Measurements from ENCODE around the gene SNED1.

SNED1 gene

DNA sequence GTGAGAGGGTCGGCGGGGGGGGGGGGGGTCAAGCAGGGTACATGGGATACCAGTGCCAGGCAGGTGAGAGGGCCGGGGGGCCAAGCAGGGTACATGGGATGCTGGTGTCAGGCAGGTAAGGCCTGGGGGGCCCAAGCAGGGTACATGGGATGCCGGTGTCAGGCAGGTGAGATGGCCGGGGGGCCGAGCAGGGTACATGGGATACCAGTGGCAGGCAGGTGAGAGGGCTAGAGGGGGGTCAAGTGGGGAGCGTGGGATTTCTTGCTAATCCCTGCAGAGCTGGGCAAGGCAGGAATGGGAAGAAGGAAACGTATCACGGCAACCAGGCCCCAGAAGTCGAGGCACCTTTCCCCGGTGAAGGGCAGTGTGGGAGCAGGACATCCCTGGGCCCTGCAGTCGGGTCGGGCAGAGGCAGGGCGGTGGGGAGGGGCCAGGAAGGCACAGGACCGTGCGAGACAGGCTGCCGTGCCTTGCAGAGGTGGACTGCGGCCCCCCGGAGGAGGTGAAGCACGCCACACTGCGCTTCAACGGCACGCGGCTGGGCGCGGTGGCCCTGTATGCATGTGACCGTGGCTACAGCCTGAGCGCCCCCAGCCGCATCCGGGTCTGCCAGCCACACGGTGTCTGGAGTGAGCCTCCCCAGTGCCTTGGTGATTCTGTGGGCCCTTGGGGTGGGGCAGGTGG is 54.4 kb downstream of the SNED1 start:
- no peak for DNase-seq
- H3K4ac ChIP-seq (ENCODE audit: low read depth, low read length), result no peak overlapping the region
- H2AK5ac ChIP-seq (ENCODE audit: low read length), result no peak overlapping the region
- H4K5ac ChIP-seq (ENCODE audit: low read length), result no peak overlapping the region
- no peak overlapping the region for H3K18ac ChIP-seq (ENCODE audit: low read length)
- H3K79me1 ChIP-seq (ENCODE audit: low read length), result no peaks in the 10 kb centered on the region
- H2BK15ac ChIP-seq (replicated peaks; ENCODE audit: low read depth), result no peak overlapping the region
- no peak overlapping the region for H3K23ac ChIP-seq (ENCODE audit: low read length)
- H3K4me1 ChIP-seq (ENCODE audit: control insufficient read depth, low read depth, low read length), result no peaks in the 10 kb centered on the region
- no peak overlapping the region for H3K4me2 ChIP-seq (ENCODE audit: low read length)
- no peaks in the 10 kb centered on the region for H3K79me2 ChIP-seq (ENCODE audit: control insufficient read depth, insufficient read depth, low read length)
- H3K9ac ChIP-seq (ENCODE audit: low read length), result no peak overlapping the region
- H3K56ac ChIP-seq (ENCODE audit: low read length), result no peak overlapping the region
- no peak overlapping the region for H2BK5ac ChIP-seq (ENCODE audit: low read length)
- no peak overlapping the region for H3K4me3 ChIP-seq (ENCODE audit: low read length)
- no CpG with 5 or more reads among the region's 31 CpGs for WGBS (ENCODE audit: extremely low coverage, insufficient coverage, low lambda C conversion rate)
- H3K27me3 ChIP-seq (ENCODE audit: insufficient read depth, low read length, poor library complexity), result no peaks in the 10 kb centered on the region
- H2BK120ac ChIP-seq (ENCODE audit: low read depth, low read length), result no peak overlapping the region
- no peak overlapping the region for H4K8ac ChIP-seq (ENCODE audit: low read depth, low read length)
- no peaks in the 10 kb centered on the region for H3K36me3 ChIP-seq (ENCODE audit: control insufficient read depth, insufficient read depth, low read length)
- no peak overlapping the region for H3K27ac ChIP-seq (ENCODE audit: low read depth, low read length)

DNA sequence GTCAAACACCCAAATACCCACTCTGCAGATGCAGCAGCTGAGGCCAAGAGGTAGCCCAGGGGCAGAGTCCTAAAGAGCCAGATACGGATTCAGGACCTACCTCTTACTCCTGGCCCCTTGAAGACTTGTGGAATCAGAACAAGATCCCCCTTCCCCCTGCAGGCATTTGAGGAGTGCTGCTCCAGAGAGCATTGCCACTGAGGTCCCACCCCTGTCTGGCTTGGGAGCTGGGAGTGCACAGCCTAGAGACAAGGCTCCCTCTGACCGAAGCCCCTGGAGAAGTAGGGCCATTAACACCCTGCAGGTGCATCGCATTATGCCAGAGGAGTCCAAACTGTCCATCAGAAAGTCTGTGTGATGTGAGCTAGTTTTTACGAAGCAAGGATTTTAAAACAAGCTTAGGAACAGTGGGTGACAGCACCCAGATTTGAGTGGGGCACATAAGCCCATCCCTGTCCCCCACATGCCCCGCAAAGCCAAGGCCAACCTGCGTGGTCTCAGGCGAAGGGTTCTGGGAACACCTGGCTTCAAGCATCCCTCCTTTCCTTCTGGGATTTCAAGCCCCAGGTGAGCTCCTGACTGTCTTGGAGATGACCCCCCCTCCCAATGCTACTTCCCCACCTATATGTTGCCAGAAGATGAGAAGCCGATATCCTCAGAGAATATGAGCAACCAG is 55.3 kb downstream of the SNED1 start:
- H3K56ac ChIP-seq (ENCODE audit: low read length), result no peak overlapping the region
- H3K4me1 ChIP-seq (ENCODE audit: control insufficient read depth, low read depth, low read length), result no peaks in the 10 kb centered on the region
- H3K27ac ChIP-seq (ENCODE audit: low read depth, low read length), result no peak overlapping the region
- H3K27me3 ChIP-seq (ENCODE audit: insufficient read depth, low read length, poor library complexity), result no peaks in the 10 kb centered on the region
- no peak overlapping the region for H3K4me3 ChIP-seq (ENCODE audit: low read length)
- H2BK15ac ChIP-seq (replicated peaks; ENCODE audit: low read depth), result no peak overlapping the region
- no peaks in the 10 kb centered on the region for H3K79me1 ChIP-seq (ENCODE audit: low read length)
- no peak for DNase-seq
- H2BK5ac ChIP-seq (ENCODE audit: low read length), result no peak overlapping the region
- no peak overlapping the region for H2BK120ac ChIP-seq (ENCODE audit: low read depth, low read length)
- H2AK5ac ChIP-seq (ENCODE audit: low read length), result no peak overlapping the region
- no peak overlapping the region for H3K18ac ChIP-seq (ENCODE audit: low read length)
- no peak overlapping the region for H4K5ac ChIP-seq (ENCODE audit: low read length)
- no peaks in the 10 kb centered on the region for H3K36me3 ChIP-seq (ENCODE audit: control insufficient read depth, insufficient read depth, low read length)
- no peak overlapping the region for H4K8ac ChIP-seq (ENCODE audit: low read depth, low read length)
- no peak overlapping the region for H3K4ac ChIP-seq (ENCODE audit: low read depth, low read length)
- H3K9ac ChIP-seq (ENCODE audit: low read length), result no peak overlapping the region
- H3K4me2 ChIP-seq (ENCODE audit: low read length), result no peak overlapping the region
- WGBS (ENCODE audit: extremely low coverage, insufficient coverage, low lambda C conversion rate), result no CpG with 5 or more reads among the region's 8 CpGs
- no peaks in the 10 kb centered on the region for H3K79me2 ChIP-seq (ENCODE audit: control insufficient read depth, insufficient read depth, low read length)
- no peak overlapping the region for H3K23ac ChIP-seq (ENCODE audit: low read length)

GRCh38 chr2:241061275-241061674 is 62.9 kb downstream of the SNED1 start:
- Histone ChIP-seq H3K23ac (ENCODE audit: low read length) (no peak overlapping the region), H3K27ac (ENCODE audit: low read depth, low read length) (no peak overlapping the region), H3K79me1 (ENCODE audit: low read length) (no peaks in the 10 kb centered on the region), H2BK5ac (ENCODE audit: low read length) (no peak overlapping the region), H3K27me3 (ENCODE audit: insufficient read depth, low read length, poor library complexity) (no peaks in the 10 kb centered on the region), H3K4me2 (ENCODE audit: low read length) (no peak overlapping the region), H4K8ac (ENCODE audit: low read depth, low read length) (no peak overlapping the region), H3K36me3 (ENCODE audit: control insufficient read depth, insufficient read depth, low read length) (no peaks in the 10 kb centered on the region), H3K4me3 (ENCODE audit: low read length) (no peak overlapping the region), H3K4me1 (ENCODE audit: control insufficient read depth, low read depth, low read length) (no peaks in the 10 kb centered on the region), H3K9ac (ENCODE audit: low read length) (no peak overlapping the region), H4K5ac (ENCODE audit: low read length) (no peak overlapping the region), H2AK5ac (ENCODE audit: low read length) (no peak overlapping the region), H3K79me2 (ENCODE audit: control insufficient read depth, insufficient read depth, low read length) (no peaks in the 10 kb centered on the region), H2BK15ac (replicated peaks; ENCODE audit: low read depth) (no peak overlapping the region), H3K4ac (ENCODE audit: low read depth, low read length) (no peak overlapping the region), H2BK120ac (ENCODE audit: low read depth, low read length) (no peak overlapping the region), H3K56ac (ENCODE audit: low read length) (no peak overlapping the region), H3K18ac (ENCODE audit: low read length) (no peak overlapping the region)
- no CpG with 5 or more reads among the region's 6 CpGs for WGBS (ENCODE audit: extremely low coverage, insufficient coverage, low lambda C conversion rate)
- no peak for DNase-seq

DNA sequence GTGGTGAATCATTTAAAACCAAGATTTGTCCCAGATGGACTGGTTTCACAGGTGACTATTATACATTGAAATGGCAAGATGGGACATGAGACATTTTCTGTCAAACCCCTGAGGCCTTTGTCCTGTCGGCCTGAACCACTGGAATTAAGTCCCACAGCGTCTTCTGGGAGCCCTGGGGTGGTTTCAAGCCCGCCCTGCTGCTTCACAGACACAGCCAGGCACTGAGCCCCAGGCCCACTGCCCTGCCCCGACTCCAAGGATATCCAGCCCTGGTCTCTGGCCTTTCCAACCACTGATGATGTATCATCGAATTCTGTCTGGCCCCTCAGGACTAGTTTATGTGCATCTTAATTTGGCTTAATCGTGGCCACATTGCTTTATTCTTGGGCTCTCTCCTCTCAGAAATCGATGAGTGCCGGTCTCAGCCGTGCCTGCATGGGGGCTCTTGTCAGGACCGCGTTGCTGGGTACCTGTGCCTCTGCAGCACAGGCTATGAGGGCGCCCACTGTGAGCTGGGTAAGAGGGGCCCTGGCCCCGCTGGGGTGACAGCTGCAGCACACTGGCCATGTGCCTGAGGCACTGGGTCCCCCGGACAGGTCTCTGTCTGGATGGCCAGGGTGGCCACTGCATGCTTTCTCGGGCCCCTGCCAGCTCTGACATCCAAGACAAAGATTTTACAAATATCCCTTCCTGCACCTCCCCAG is 64.1 kb downstream of the SNED1 start:
- Histone ChIP-seq H2BK15ac (replicated peaks; ENCODE audit: low read depth) (no peak overlapping the region), H4K5ac (ENCODE audit: low read length) (no peak overlapping the region)
- no peak for DNase-seq

DNA sequence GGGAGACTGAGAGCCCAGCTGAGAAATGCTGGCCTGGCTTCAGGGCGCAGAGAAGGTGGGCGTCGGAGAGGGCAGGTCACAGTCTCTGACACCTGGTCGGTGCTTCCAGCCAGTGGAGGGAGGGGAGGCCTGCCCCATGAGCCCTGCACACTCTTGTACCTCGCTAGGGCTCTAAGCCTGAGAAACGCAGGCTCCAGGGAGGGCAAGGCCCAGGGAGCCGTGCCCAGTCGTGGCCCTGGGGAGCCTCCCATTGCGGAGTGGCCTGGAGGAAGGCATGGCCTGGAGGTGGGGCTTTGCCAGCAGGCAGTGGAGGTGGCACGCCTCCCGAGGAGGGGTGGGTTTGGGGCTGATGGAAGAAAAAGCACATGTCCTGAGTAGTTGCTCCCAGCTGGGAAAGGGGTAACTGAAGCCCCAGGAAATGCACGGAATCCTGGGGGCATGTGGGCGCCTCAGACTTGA is 64.7 kb downstream of the SNED1 start:
- Histone ChIP-seq H3K79me2 (ENCODE audit: control insufficient read depth, insufficient read depth, low read length) (no peaks in the 10 kb centered on the region), H3K4me1 (ENCODE audit: control insufficient read depth, low read depth, low read length) (no peaks in the 10 kb centered on the region), H2AK5ac (ENCODE audit: low read length) (no peak overlapping the region), H3K79me1 (ENCODE audit: low read length) (no peaks in the 10 kb centered on the region), H3K9ac (ENCODE audit: low read length) (no peak overlapping the region), H3K56ac (ENCODE audit: low read length) (peak overlapping the region; percentile 17), H3K23ac (ENCODE audit: low read length) (no peak overlapping the region), H3K18ac (ENCODE audit: low read length) (no peak overlapping the region), H4K5ac (ENCODE audit: low read length) (no peak overlapping the region), H3K4me2 (ENCODE audit: low read length) (no peak overlapping the region), H3K27me3 (ENCODE audit: insufficient read depth, low read length, poor library complexity) (no peaks in the 10 kb centered on the region), H4K8ac (ENCODE audit: low read depth, low read length) (no peak overlapping the region), H3K4ac (ENCODE audit: low read depth, low read length) (no peak overlapping the region), H3K27ac (ENCODE audit: low read depth, low read length) (no peak overlapping the region), H3K36me3 (ENCODE audit: control insufficient read depth, insufficient read depth, low read length) (no peaks in the 10 kb centered on the region), H2BK120ac (ENCODE audit: low read depth, low read length) (no peak overlapping the region), H2BK15ac (replicated peaks; ENCODE audit: low read depth) (no peak overlapping the region), H3K4me3 (ENCODE audit: low read length) (no peak overlapping the region), H2BK5ac (ENCODE audit: low read length) (no peak overlapping the region)
- WGBS (ENCODE audit: extremely low coverage, insufficient coverage, low lambda C conversion rate), result no CpG with 5 or more reads among the region's 13 CpGs
- no peak for DNase-seq

More for the DNA sequence above, 64.1 kb downstream of the SNED1 start:
- H3K56ac ChIP-seq (ENCODE audit: low read length), result no peak overlapping the region
- no peak overlapping the region for H3K27ac ChIP-seq (ENCODE audit: low read depth, low read length)
- H3K9ac ChIP-seq (ENCODE audit: low read length), result no peak overlapping the region
- no peaks in the 10 kb centered on the region for H3K27me3 ChIP-seq (ENCODE audit: insufficient read depth, low read length, poor library complexity)
- no peak overlapping the region for H2BK5ac ChIP-seq (ENCODE audit: low read length)
- no peak overlapping the region for H3K4me3 ChIP-seq (ENCODE audit: low read length)
- H3K23ac ChIP-seq (ENCODE audit: low read length), result no peak overlapping the region
- no peak overlapping the region for H3K4me2 ChIP-seq (ENCODE audit: low read length)
- no peak overlapping the region for H3K18ac ChIP-seq (ENCODE audit: low read length)
- H2BK120ac ChIP-seq (ENCODE audit: low read depth, low read length), result no peak overlapping the region
- WGBS (ENCODE audit: extremely low coverage, insufficient coverage, low lambda C conversion rate), result no CpG with 5 or more reads among the region's 15 CpGs
- H3K79me1 ChIP-seq (ENCODE audit: low read length), result no peaks in the 10 kb centered on the region
- H4K8ac ChIP-seq (ENCODE audit: low read depth, low read length), result no peak overlapping the region
- no peaks in the 10 kb centered on the region for H3K36me3 ChIP-seq (ENCODE audit: control insufficient read depth, insufficient read depth, low read length)
- no peak overlapping the region for H3K4ac ChIP-seq (ENCODE audit: low read depth, low read length)
- H2AK5ac ChIP-seq (ENCODE audit: low read length), result no peak overlapping the region
- no peaks in the 10 kb centered on the region for H3K79me2 ChIP-seq (ENCODE audit: control insufficient read depth, insufficient read depth, low read length)
- H3K4me1 ChIP-seq (ENCODE audit: control insufficient read depth, low read depth, low read length), result no peaks in the 10 kb centered on the region
